Measurements from ENCODE around the gene WDR88.
"Not testable (repeated sequence)": the region's sequence is repeated elsewhere in the genome, so short reads cannot be mapped to it uniquely, and the experiment has no call there.

WDR88 gene

GRCh38 chr19:33220735-33221134, 88.8 kb downstream of the WDR88 start:
- no peak for DNase-seq (ENCODE audit: low read depth in 1 of 2, low spot score in 1 of 2)
- H3K27me3 ChIP-seq (ENCODE audit: insufficient read depth, poor library complexity, severe bottlenecking): peaks cover 9% of the 10 kb centered on the region
- H3K27ac ChIP-seq (replicated peaks): no peak overlapping the region
- H3K4me3 ChIP-seq (replicated peaks; ENCODE audit: insufficient read depth, low read length): no peak overlapping the region
- no peak for TF ChIP-seq GABPA (IDR thresholded peaks at IDR 0.05; ENCODE audit: low read depth)
- TF ChIP-seq REST (IDR thresholded peaks at IDR 0.05; ENCODE audit: insufficient replicate concordance, low read depth): no peak
- no peak for TF ChIP-seq CTCF (IDR thresholded peaks at IDR 0.05; ENCODE audit: insufficient read depth, low read length)
- no peak for TF ChIP-seq SPI1 (IDR thresholded peaks at IDR 0.05; ENCODE audit: borderline replicate concordance, low read depth)

GRCh38 chr19:33221638-33222037, 89.7 kb downstream of the WDR88 start:
- DNase-seq (ENCODE audit: low read depth in 1 of 2, low spot score in 1 of 2): no peak
- peaks cover 16% of the 10 kb centered on the region for H3K27me3 ChIP-seq (ENCODE audit: insufficient read depth, poor library complexity, severe bottlenecking)
- H3K4me3 ChIP-seq (replicated peaks; ENCODE audit: insufficient read depth, low read length): no peak overlapping the region

GRCh38 chr19:33222255-33222654, 90.3 kb downstream of the WDR88 start:
- H3K4me3 ChIP-seq (replicated peaks; ENCODE audit: insufficient read depth, low read length); DNase-seq (ENCODE audit: low read depth in 1 of 2, low spot score in 1 of 2); H3K27ac ChIP-seq (replicated peaks): not testable (repeated sequence)
- peaks cover 16% of the 10 kb centered on the region for H3K27me3 ChIP-seq (ENCODE audit: insufficient read depth, poor library complexity, severe bottlenecking)

More at GRCh38 chr19:33221638-33222037, 89.7 kb downstream of the WDR88 start:
- no peak overlapping the region for H3K27ac ChIP-seq (replicated peaks)
- TF ChIP-seq CTCF (IDR thresholded peaks at IDR 0.05; ENCODE audit: insufficient read depth, low read length) (no peak), POLR2AphosphoS5 (IDR thresholded peaks at IDR 0.05; ENCODE audit: low read depth) (no peak), REST (IDR thresholded peaks at IDR 0.05; ENCODE audit: insufficient replicate concordance, low read depth) (no peak), GABPA (IDR thresholded peaks at IDR 0.05; ENCODE audit: low read depth) (no peak), SPI1 (IDR thresholded peaks at IDR 0.05; ENCODE audit: borderline replicate concordance, low read depth) (no peak)

- Histone ChIP-seq H3K27ac (replicated peaks) (no peak overlapping the region), H3K4me3 (replicated peaks; ENCODE audit: insufficient read depth, low read length) (no peak overlapping the region), H3K27me3 (ENCODE audit: insufficient read depth, poor library complexity, severe bottlenecking) (peaks cover 16% of the 10 kb centered on the region)
- no peak for DNase-seq (ENCODE audit: low read depth in 1 of 2, low spot score in 1 of 2)
- TF ChIP-seq GABPA (IDR thresholded peaks at IDR 0.05; ENCODE audit: low read depth): no peak
Observed at GRCh38 chr19:33224694-33225457, 93.0 kb downstream of the WDR88 start.
